Lower lobe of right lung (tissue), 2 donors: ENCODE measurements around the gene AUTS2. TPM values are rescaled to one million over a fixed set of nuclear protein-coding genes. Genes with fewer than 3 reads are reported as not detected.

Experiments used
- ATAC-seq, 2 donors: fragments of 200-7000 bp; cut with Tn5 transposase; one replicate each; pipeline ENCODE4 v1.9.1; 2020 to 2022; ENCODE audit warnings: mild to moderate bottlenecking in 2 of 2, moderate library complexity in 2 of 2
- DNase-seq: peaks from one replicate; pipeline ENCODE4 v3.0.0-alpha.2; 2020
- H3K27ac ChIP-seq: fragments of 200-600 bp; one replicate; pipeline ENCODE4 v1.8.0; 2022
- H3K27me3 ChIP-seq: fragments of 200-600 bp; one replicate; pipeline ENCODE4 v1.8.0; 2022; ENCODE audit warnings: low read depth
- H3K36me3 ChIP-seq: fragments of 200-600 bp; one replicate; pipeline ENCODE4 v1.8.0; 2022; ENCODE audit warnings: mild to moderate bottlenecking
- H3K4me1 ChIP-seq: fragments of 200-600 bp; one replicate; pipeline ENCODE4 v1.8.0; 2022
- H3K4me3 ChIP-seq: fragments of 200-600 bp; one replicate; pipeline ENCODE4 v1.8.0; 2022; ENCODE audit warnings: mild to moderate bottlenecking
- H3K9me3 ChIP-seq: fragments of 200-600 bp; one replicate; pipeline ENCODE4 v1.8.0; 2022
- CTCF ChIP-seq: fragments of 200-600 bp; IDR thresholded peaks from one replicate; pipeline ENCODE4 v1.8.0; 2022; ENCODE audit warnings: antibody characterized with exemption, mild to moderate bottlenecking
- intact Hi-C: fragments of 100-400 bp; cut with DNase I; formaldehyde crosslinking; loops from one replicate; pipeline ENCODE4 v1.11.0; 2022
- total RNA-seq: library from RNA; stranded (reverse); fragmentation: NEBNext Ultra II Directional; extraction: Animal tissue kit (Norgen Biotek cat#: 25700); gene quantifications from one replicate; pipeline ENCODE4 v1.2.1, GENCODE V29; 2021
- donor health status: DM: no; HTN: yes; CAD: no; lungs with severe emphysema.

AUTS2 gene
- total RNA-seq, 1 donor from 2014 or later: 45.7 TPM

DNA sequence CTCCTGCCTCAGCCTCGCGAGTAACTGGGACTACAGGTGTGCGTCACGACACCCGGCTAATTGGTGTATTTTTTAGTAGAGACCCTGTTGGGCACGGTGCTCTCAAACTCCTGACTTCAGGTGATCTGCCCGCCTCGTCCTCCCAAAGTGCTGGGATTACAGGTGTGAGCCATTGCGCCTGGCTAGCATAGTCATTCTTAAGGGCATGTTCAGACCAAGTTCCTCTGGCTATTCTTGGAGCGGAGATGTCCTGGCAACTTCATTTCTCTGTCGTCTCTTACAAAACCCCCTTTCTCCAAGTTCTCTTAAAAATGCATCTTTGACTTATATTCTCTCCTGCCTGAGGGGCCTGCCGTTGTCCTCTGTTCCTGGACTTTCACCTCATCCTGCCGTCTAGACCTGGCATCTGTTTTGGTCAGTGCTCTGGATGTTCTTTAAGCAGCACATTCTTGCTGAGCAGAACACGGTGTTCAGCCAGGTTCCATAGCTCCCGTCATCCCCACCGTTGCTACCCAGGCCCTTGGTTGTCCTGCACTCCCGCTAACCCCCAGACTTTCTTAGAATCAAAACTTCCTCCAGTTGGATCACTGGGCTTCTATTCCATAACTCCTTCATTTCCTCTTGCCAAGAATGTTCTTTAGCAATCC, 1023.8 kb downstream of the AUTS2 start:
- no peaks in the 10 kb centered on the region for H3K27me3 ChIP-seq
- intact Hi-C loops: no loop called here
- H3K27ac ChIP-seq: no peak overlapping the region
- TF ChIP-seq CTCF: no peak
- DNase-seq (no peak), ATAC-seq (no peak)
- no peaks in the 10 kb centered on the region for H3K4me1 ChIP-seq
- H3K4me3 ChIP-seq: no peak overlapping the region
- H3K36me3 ChIP-seq: no peaks in the 10 kb centered on the region
- H3K9me3 ChIP-seq: no peaks in the 10 kb centered on the region

DNA sequence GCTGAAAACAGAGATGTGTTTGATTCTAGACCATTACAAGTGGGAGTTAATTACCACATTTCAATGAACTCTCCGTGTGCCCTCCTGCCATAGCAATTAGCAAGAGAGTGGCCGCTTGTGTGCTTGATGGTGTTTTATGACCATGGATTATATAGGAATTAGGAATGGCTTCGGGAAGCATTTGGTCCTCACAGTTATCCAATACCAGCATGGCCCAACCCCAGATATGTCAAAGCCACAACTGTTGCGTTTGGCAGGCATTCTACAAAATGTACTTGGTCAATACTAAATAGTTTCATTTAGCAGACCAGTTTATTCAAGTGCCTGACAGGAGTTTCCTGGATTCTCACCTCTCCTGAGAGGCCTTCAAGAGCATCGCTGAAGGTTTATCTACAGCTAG, 1024.7 kb downstream of the AUTS2 start:
- Histone ChIP-seq H3K4me1 (no peaks in the 10 kb centered on the region), H3K4me3 (no peak overlapping the region), H3K9me3 (no peaks in the 10 kb centered on the region), H3K27ac (no peak overlapping the region), H3K27me3 (no peaks in the 10 kb centered on the region), H3K36me3 (no peaks in the 10 kb centered on the region)
- intact Hi-C loops: no loop called here
- no peak for TF ChIP-seq CTCF
- DNase-seq (no peak), ATAC-seq (no peak)

- no peak overlapping the region for H3K27ac ChIP-seq
- no peaks in the 10 kb centered on the region for H3K27me3 ChIP-seq
- no peak for DNase-seq
- H3K36me3 ChIP-seq: no peaks in the 10 kb centered on the region
- no peaks in the 10 kb centered on the region for H3K9me3 ChIP-seq
- no peaks in the 10 kb centered on the region for H3K4me1 ChIP-seq
- no peak overlapping the region for H3K4me3 ChIP-seq
- intact Hi-C loops: no loop called here
- no peak for ATAC-seq
- no peak for TF ChIP-seq CTCF
Measured at GRCh38 chr7:70624500-70625103, 1026.3 kb downstream of the AUTS2 start.

DNA sequence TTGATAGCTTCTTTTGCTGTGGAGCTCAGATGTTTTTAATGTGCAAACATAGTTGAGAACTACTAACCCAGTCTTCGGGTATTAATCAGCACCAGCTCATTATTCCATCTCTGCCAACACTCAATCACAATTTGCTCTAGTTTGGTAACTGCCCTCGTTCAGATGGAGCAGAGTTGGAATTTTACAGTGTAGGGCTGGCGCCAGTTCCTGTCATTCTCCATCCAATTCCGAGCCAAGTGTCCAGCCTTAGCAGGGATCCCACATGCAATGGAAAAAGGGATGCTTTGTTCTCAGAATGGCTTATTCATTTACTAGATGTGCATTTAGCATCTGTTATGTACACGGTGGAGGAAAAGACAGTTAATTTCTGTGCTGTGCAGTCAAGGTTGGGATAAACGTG, 1029.2 kb downstream of the AUTS2 start:
- Histone ChIP-seq H3K36me3 (no peaks in the 10 kb centered on the region), H3K4me3 (no peak overlapping the region), H3K27ac (no peak overlapping the region), H3K27me3 (no peaks in the 10 kb centered on the region), H3K4me1 (no peaks in the 10 kb centered on the region), H3K9me3 (no peaks in the 10 kb centered on the region)
- TF ChIP-seq CTCF: no peak
- ATAC-seq: no peak
- intact Hi-C loops: no loop called here
- no peak for DNase-seq

DNA sequence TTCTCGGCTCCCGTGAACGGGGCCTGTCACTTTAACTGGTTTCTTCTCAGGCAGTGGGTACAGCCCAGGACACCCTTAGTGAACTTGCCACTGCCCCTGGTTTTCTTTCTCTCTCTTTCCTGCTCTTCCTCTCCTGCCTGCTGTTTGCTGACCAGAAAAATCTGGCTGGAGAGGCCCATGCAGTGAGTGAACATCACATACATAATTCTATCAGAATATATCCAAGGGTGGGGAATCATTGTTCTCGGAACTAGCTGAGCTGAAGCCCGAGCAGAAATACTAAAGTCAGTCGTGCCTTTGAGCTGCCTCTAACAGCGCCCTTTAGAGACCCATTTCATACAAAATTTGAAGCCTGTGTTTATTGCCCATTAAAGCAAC, 1032.2 kb downstream of the AUTS2 start:
- no peak overlapping the region for H3K27ac ChIP-seq
- intact Hi-C loops: no loop called here
- no peaks in the 10 kb centered on the region for H3K27me3 ChIP-seq
- H3K4me3 ChIP-seq: no peak overlapping the region
- H3K9me3 ChIP-seq: no peaks in the 10 kb centered on the region
- no peak for TF ChIP-seq CTCF
- ATAC-seq (no peak), DNase-seq (no peak)
- H3K36me3 ChIP-seq: no peaks in the 10 kb centered on the region
- no peaks in the 10 kb centered on the region for H3K4me1 ChIP-seq
